NB4 (cell line): ENCODE results near the gene MPRIP.

Experiments used
- DNase-seq: peaks from one replicate; pipeline ENCODE4 v3.0.0; 2010; ENCODE audit warnings: low read depth
- H3K4me3 ChIP-seq: one replicate; pipeline ENCODE4 v1.5.1; 2011; ENCODE audit warnings: mild to moderate bottlenecking, low read depth, low read length, moderate library complexity
- CTCF ChIP-seq: IDR thresholded peaks from one replicate; pipeline ENCODE4 v1.5.1; 2012; ENCODE audit warnings: low read depth, low read length
- MAX ChIP-seq: IDR thresholded peaks from 2 replicates; pipeline ENCODE4 v1.6.1; 2011; ENCODE audit warnings: low read depth, low read length
- MYC ChIP-seq: IDR thresholded peaks from 2 replicates; pipeline ENCODE4 v1.6.1; 2011; ENCODE audit warnings: low read depth, low read length
- POLR2A ChIP-seq: IDR thresholded peaks from 2 replicates; pipeline ENCODE4 v1.6.1; 2011; ENCODE audit warnings: mild to moderate bottlenecking; ENCODE audit not compliant: insufficient read length; ENCODE audit errors: extremely low read depth

The MPRIP gene

GRCh38 chr17:17073581-17074403, 31.5 kb downstream of the MPRIP start:
- TF ChIP-seq POLR2A, result no peak
- TF ChIP-seq MYC, result no peak
- TF ChIP-seq CTCF, result no peak
- no peak for TF ChIP-seq MAX
- DNase-seq, result no peak
- H3K4me3 ChIP-seq, result no peak overlapping the region

- no peak overlapping the region for H3K4me3 ChIP-seq
- DNase-seq, result no peak
- TF ChIP-seq MAX, result no peak
- TF ChIP-seq CTCF, result no peak
- TF ChIP-seq MYC, result no peak
- TF ChIP-seq POLR2A, result no peak
Measured at GRCh38 chr17:17075125-17075781, 33.0 kb downstream of the MPRIP start.

DNA sequence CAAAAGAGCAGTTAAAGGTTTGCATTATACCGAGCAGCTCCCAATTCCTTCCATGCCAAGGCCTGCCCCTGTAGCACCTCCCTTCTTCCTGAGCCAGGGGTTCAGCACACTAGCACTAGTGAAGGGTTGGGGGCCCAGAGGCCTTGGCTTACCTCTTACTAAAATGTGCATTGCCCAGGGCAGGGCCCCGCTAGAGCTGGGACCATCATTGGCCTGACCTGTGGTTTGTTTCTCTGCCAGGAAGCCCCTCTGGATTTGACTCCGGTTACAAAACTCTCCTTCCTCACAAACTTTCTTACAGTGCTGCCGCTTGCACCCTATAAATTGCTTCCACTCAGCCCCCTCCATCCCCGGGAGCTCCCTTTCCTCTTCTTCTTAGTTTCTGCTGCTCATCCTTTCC, 33.8 kb downstream of the MPRIP start:
- no peak for TF ChIP-seq MYC
- TF ChIP-seq CTCF, result no peak
- DNase-seq, result no peak
- H3K4me3 ChIP-seq, result no peak overlapping the region

DNA sequence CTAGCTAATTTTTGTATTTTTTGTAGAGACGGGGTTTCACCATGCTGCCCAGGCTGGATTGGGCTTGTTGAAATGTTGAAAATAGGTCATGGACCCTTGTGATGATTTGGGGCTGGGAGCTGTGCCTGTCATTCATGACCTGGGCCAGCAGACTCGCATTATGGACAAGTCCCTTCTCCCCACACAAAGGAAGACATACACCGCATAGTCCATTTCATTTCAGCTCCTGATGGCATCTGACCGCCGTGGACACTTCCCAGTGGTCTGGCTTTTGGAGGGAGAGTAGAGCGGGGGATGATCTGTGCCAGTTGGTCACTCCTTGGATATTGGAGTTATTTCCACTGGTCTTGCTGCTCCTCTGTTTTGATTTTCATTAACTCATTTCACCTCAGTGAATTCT, 34.8 kb downstream of the MPRIP start:
- H3K4me3 ChIP-seq, result no peak overlapping the region
- no peak for TF ChIP-seq POLR2A
- no peak for TF ChIP-seq MYC
- TF ChIP-seq CTCF, result no peak
- TF ChIP-seq MAX, result no peak
- no peak for DNase-seq

DNA sequence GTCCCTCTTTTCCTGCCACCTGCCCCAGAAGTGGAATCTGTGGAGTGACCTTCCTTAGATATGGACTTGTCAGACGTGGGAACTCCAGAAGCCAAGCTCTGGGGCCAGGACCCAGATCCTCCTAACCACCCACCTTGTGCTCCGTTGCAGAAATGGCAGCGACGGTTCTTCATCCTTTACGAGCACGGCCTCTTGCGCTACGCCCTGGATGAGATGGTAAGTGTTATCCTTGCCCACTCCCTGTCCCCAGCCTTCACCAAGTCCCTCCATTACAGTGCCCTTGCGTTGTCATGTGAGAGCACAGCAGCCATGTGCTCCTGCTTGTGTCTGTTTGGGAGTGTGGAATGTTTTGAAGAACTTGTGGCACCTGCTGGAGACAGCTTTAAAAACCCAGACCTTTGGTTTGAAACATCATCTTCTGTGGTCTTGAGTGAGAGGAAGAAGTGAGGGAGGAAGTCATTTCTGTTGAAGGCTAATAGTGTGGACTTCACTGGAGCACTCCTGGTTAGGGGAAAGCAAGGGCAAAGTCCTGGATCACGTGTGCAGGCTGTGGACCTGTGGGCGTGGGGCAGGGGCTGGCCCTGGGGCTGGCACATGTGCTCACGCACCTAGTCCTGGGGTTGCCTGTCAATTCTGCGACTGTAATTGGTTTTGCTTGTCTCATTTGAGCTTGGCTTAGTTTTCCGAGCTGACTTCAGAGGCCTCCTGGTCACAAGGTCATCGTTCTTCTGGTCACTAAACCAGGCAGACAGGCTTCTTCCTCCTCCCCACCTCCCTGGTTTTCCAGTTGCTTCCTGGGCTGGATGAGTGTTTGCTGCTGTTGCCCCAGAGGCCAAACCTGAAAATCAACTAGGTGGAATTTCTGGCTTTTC, 35.8 kb downstream of the MPRIP start:
- no peak for DNase-seq
- no peak overlapping the region for H3K4me3 ChIP-seq
- TF ChIP-seq POLR2A (no peak), MAX (no peak), CTCF (no peak), MYC (no peak)
